Astrocyte (in vitro differentiated cells and primary cell): ENCODE results near the gene IRGC.

Source experiments
- EZH2 ChIP-seq: IDR thresholded peaks from 2 replicates; pipeline ENCODE4 v1.6.1; 2012; ENCODE audit warnings: mild to moderate bottlenecking, low read length, inconsistent platforms; ENCODE audit not compliant: insufficient read depth
- TF ChIP-seq, protein P1 (sequence below): IDR thresholded peaks from 2 replicates; pipeline ENCODE4 v1.5.1; 2011; ENCODE audit warnings: low read depth, mild to moderate bottlenecking, inconsistent platforms, low read length, moderate library complexity; ENCODE audit not compliant: insufficient read depth

DNA sequence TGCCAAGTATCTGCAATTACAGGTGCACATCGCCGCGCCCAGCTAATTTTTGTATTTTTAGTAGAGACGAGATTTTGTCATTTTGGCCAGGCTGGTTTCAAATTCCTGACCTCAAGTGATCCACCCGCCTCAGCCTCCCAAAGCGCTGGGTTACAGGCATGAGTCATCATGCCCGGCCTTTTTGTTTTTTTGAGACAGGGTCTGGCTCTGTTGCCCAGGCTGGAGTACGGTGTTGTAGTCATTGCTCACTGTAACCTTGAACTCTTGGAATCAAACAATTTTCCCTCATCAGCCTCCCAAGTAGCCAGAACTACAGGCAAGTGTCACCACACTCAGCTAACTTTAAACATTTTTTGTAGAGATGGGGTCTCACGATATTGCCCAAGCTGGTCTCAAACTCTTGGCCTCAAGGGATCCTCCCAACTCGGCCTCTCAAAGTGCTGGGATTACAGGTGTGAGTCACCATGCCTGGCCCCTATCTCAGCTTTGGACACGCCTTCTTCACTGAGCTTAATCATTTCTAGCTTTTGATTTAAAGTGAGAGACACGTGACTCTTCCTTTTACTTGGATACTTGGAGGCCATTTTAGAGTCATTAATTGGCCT lies 4.0 kb upstream of the IRGC start:
- TF ChIP-seq, protein P1, sequence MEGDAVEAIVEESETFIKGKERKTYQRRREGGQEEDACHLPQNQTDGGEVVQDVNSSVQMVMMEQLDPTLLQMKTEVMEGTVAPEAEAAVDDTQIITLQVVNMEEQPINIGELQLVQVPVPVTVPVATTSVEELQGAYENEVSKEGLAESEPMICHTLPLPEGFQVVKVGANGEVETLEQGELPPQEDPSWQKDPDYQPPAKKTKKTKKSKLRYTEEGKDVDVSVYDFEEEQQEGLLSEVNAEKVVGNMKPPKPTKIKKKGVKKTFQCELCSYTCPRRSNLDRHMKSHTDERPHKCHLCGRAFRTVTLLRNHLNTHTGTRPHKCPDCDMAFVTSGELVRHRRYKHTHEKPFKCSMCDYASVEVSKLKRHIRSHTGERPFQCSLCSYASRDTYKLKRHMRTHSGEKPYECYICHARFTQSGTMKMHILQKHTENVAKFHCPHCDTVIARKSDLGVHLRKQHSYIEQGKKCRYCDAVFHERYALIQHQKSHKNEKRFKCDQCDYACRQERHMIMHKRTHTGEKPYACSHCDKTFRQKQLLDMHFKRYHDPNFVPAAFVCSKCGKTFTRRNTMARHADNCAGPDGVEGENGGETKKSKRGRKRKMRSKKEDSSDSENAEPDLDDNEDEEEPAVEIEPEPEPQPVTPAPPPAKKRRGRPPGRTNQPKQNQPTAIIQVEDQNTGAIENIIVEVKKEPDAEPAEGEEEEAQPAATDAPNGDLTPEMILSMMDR = no peak
- TF ChIP-seq EZH2 = no peak
